GM21423 (cell line): ENCODE measurements around the gene NAGLU.

ENCODE experiments used
- ATAC-seq: cut with Tn5 transposase; IDR thresholded peaks from one replicate; pipeline ENCODE4 v1.9.1; 2021; ENCODE audit warnings: mild to moderate bottlenecking, moderate library complexity; ENCODE audit not compliant: unreplicated experiment

NAGLU gene

GRCh38 chr17:42563143-42563509 lies 27.1 kb downstream of the NAGLU start:
- ATAC-seq, result no peak

GRCh38 chr17:42563543-42563942 lies 27.5 kb downstream of the NAGLU start:
- no peak for ATAC-seq

GRCh38 chr17:42563950-42564349 lies 27.9 kb downstream of the NAGLU start:
- no peak for ATAC-seq

- no peak for ATAC-seq
Measured at GRCh38 chr17:42564815-42565522, 28.9 kb downstream of the NAGLU start.

GRCh38 chr17:42565523-42566214 lies 29.6 kb downstream of the NAGLU start:
- no peak for ATAC-seq

GRCh38 chr17:42566215-42566882 lies 30.3 kb downstream of the NAGLU start:
- ATAC-seq, result no peak

- peak; percentile 56 for ATAC-seq
Measured at GRCh38 chr17:42566883-42567573, 31.0 kb downstream of the NAGLU start, which contains the start of gene MLX. MLX (plus strand) TSS chr17:42567100; CDS start chr17:42567125, 25 bp downstream.

GRCh38 chr17:42568341-42569111 lies 32.5 kb downstream of the NAGLU start:
- no peak for ATAC-seq

- no peak for ATAC-seq
Measured at GRCh38 chr17:42571435-42572225, 35.6 kb downstream of the NAGLU start.

- no peak for ATAC-seq
Measured at GRCh38 chr17:42573095-42573494, 37.1 kb downstream of the NAGLU start.

GRCh38 chr17:42574463-42574862 lies 38.4 kb downstream of the NAGLU start:
- no peak for ATAC-seq

GRCh38 chr17:42577140-42577531 lies 41.1 kb downstream of the NAGLU start:
- ATAC-seq, result no peak

- peak; percentile 67 for ATAC-seq
Measured at GRCh38 chr17:42577532-42578281, 41.7 kb downstream of the NAGLU start, which contains the start of gene PSMC3IP. PSMC3IP (minus strand) TSS chr17:42577729; CDS start chr17:42577686, 43 bp downstream.

- peak; percentile 52 for ATAC-seq
Measured at GRCh38 chr17:42578282-42578869, 42.3 kb downstream of the NAGLU start.

- no peak for ATAC-seq
Measured at GRCh38 chr17:42579794-42580551, 43.9 kb downstream of the NAGLU start.

- ATAC-seq, result no peak
Measured at GRCh38 chr17:42581744-42582270, 45.8 kb downstream of the NAGLU start.

- ATAC-seq, result no peak
Measured at GRCh38 chr17:42584880-42585279, 48.8 kb downstream of the NAGLU start.

- ATAC-seq, result no peak
Measured at GRCh38 chr17:42585353-42585752, 49.3 kb downstream of the NAGLU start.
